AG04450 (cell line): ENCODE results near the gene ZNF615. TPM values are rescaled to one million over a fixed set of nuclear protein-coding genes. Genes with fewer than 3 reads are reported as not detected.

Experiments used
- CTCF ChIA-PET: fragments of 300-600, 350-600 bp; formaldehyde crosslinking; extraction: SDS; loops from one replicate; lab custom pipeline; 2022; ENCODE audit warnings: antibody characterized with exemption, inconsistent platforms; lab: Charles Lee
- POLR2A ChIA-PET: fragments of 350-600 bp; formaldehyde crosslinking; extraction: SDS; loops from one replicate; lab custom pipeline; 2021; ENCODE audit warnings: antibody characterized with exemption, inconsistent platforms; lab: Yijun Ruan, JAX
- DNase-seq: peaks from one replicate; pipeline ENCODE4 v3.0.0-alpha.2; 2011; ENCODE audit warnings: low read depth, low spot score
- H3K27ac ChIP-seq: one replicate; pipeline ENCODE4 v1.5.1; 2012; ENCODE audit warnings: low read depth, low read length, control low read depth
- H3K27me3 ChIP-seq: one replicate; pipeline ENCODE4 v1.6.0; 2012; ENCODE audit warnings: low read length; ENCODE audit not compliant: control insufficient read depth, insufficient read depth
- H3K4me3 ChIP-seq: 2 replicates; pipeline ENCODE4 v1.5.1; 2011; ENCODE audit warnings: mild to moderate bottlenecking, low read depth, low read length, control low read depth
- H3K9me3 ChIP-seq: 2 replicates; pipeline ENCODE4 v1.5.1; 2012; ENCODE audit warnings: low read length; ENCODE audit not compliant: control insufficient read depth, insufficient read depth
- polyA plus RNA-seq: library from polyadenylated mRNA; depleted of rRNA; stranded (reverse); fragments of >200 nt; gene quantifications from 2 replicates; pipeline ENCODE4 v1.2.3, GENCODE V29; 2011; rRNA removed
- TF ChIP-seq, protein P1 (sequence below): IDR thresholded peaks from 2 replicates; pipeline ENCODE4 v1.5.1; 2011; ENCODE audit warnings: low read depth, low read length, control low read depth, inconsistent platforms

Gene ZNF615
- polyA plus RNA-seq, 1 experiment = 7.6 TPM

DNA sequence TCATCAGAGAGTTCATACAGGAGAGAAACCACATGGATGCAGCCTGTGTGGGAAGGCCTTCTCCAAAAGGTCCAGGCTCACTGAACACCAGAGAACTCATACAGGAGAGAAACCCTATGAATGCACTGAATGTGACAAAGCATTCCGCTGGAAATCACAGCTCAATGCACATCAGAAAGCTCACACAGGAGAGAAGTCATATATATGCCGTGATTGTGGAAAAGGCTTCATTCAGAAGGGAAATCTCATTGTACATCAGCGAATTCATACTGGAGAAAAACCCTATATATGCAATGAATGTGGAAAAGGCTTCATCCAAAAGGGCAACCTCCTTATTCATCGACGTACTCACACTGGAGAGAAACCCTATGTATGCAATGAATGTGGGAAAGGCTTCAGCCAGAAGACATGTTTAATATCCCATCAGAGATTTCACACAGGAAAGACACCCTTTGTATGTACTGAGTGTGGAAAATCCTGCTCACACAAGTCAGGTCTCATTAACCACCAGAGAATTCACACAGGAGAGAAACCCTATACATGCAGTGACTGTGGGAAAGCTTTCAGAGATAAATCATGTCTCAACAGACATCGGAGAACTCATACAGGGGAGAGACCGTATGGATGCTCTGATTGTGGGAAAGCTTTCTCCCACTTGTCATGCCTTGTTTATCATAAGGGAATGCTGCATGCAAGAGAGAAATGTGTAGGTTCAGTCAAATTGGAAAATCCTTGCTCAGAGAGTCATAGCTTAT lies 63.0 kb downstream of the ZNF615 start:
- TF ChIP-seq, protein P1, sequence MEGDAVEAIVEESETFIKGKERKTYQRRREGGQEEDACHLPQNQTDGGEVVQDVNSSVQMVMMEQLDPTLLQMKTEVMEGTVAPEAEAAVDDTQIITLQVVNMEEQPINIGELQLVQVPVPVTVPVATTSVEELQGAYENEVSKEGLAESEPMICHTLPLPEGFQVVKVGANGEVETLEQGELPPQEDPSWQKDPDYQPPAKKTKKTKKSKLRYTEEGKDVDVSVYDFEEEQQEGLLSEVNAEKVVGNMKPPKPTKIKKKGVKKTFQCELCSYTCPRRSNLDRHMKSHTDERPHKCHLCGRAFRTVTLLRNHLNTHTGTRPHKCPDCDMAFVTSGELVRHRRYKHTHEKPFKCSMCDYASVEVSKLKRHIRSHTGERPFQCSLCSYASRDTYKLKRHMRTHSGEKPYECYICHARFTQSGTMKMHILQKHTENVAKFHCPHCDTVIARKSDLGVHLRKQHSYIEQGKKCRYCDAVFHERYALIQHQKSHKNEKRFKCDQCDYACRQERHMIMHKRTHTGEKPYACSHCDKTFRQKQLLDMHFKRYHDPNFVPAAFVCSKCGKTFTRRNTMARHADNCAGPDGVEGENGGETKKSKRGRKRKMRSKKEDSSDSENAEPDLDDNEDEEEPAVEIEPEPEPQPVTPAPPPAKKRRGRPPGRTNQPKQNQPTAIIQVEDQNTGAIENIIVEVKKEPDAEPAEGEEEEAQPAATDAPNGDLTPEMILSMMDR = no peak
- POLR2A ChIA-PET = no interaction called here
- CTCF ChIA-PET = no interaction called here
- H3K9me3 ChIP-seq = peaks cover 54% of the 10 kb centered on the region
- DNase-seq = no peak
- no peak overlapping the region for H3K4me3 ChIP-seq
- H3K27ac ChIP-seq = no peak overlapping the region
- no peaks in the 10 kb centered on the region for H3K27me3 ChIP-seq

Other genes starting within 250 kb of the ZNF615 start
- not detected in 2 replicates for gene FPR2, start 247.0 kb downstream of the ZNF615 start, polyA plus RNA-seq
- not detected in 2 replicates for gene FPR3, start 213.1 kb downstream of the ZNF615 start, polyA plus RNA-seq
- 6.0 and 7.3 TPM in 2 replicates for gene ZNF577, start 120.3 kb downstream of the ZNF615 start, polyA plus RNA-seq
- gene ZNF649, start 103.2 kb downstream of the ZNF615 start, polyA plus RNA-seq = 3.5 and 3.6 TPM in 2 replicates
- gene ZNF613, start 80.7 kb downstream of the ZNF615 start, polyA plus RNA-seq = 4.9 and 8.4 TPM in 2 replicates
- gene ZNF350, start 21.4 kb downstream of the ZNF615 start, polyA plus RNA-seq = 7.6 and 9.4 TPM in 2 replicates
- gene ZNF614, start 20.2 kb upstream of the ZNF615 start, polyA plus RNA-seq = 5.2 and 7.2 TPM in 2 replicates
- gene ZNF432, start 40.6 kb upstream of the ZNF615 start, polyA plus RNA-seq = 5.8 and 6.2 TPM in 2 replicates
- 10.5 and 11.1 TPM in 2 replicates for gene ZNF841, start 87.6 kb upstream of the ZNF615 start, polyA plus RNA-seq
- gene ZNF616, start 131.7 kb upstream of the ZNF615 start, polyA plus RNA-seq = 5.5 and 6.2 TPM in 2 replicates
- gene ZNF836, start 163.4 kb upstream of the ZNF615 start, polyA plus RNA-seq = 3.2 and 3.7 TPM in 2 replicates
- gene PPP2R1A, start 181.8 kb upstream of the ZNF615 start, polyA plus RNA-seq = 158 and 243 TPM in 2 replicates